GM23338 (cell line): ENCODE measurements around the gene NPM1.

Source experiments
- CREB1 ChIP-seq: fragments of 250-450 bp; sonication (Bioruptor Pico); IDR thresholded peaks from 2 replicates; pipeline ENCODE4 v1.5.0; 2020; ENCODE audit warnings: low read depth, mild to moderate bottlenecking, moderate library complexity
- EZH2 ChIP-seq: fragments of 200-600 bp; sonication (generic); IDR thresholded peaks from one replicate; pipeline ENCODE4 v1.8.0; 2017; ENCODE audit warnings: antibody characterized with exemption, mild to moderate bottlenecking, low read depth; ENCODE audit not compliant: unreplicated experiment
- EZH2phosphoT487 ChIP-seq: fragments of 200-600 bp; sonication (generic); IDR thresholded peaks from one replicate; pipeline ENCODE4 v1.8.1; 2018; ENCODE audit warnings: antibody characterized with exemption; ENCODE audit not compliant: unreplicated experiment
- NANOG ChIP-seq: IDR thresholded peaks from 2 replicates; pipeline ENCODE4 v1.6.1; 2016; ENCODE audit warnings: antibody characterized with exemption, borderline replicate concordance
- POLR2AphosphoS5 ChIP-seq: IDR thresholded peaks from 2 replicates; pipeline ENCODE4 v1.6.1; 2016; ENCODE audit warnings: antibody characterized with exemption, low read depth
- STAT1 ChIP-seq: IDR thresholded peaks from one replicate; pipeline ENCODE4 v1.6.1; 2016; ENCODE audit warnings: antibody characterized with exemption; ENCODE audit not compliant: unreplicated experiment
- ZNF331 ChIP-seq: fragments of 250-450 bp; sonication (Bioruptor Pico); IDR thresholded peaks from 2 replicates; pipeline ENCODE4 v1.5.0; 2020; ENCODE audit warnings: low read depth, mild to moderate bottlenecking, moderate library complexity
- TF ChIP-seq, protein P1 (sequence below), 2 experiments: fragments of 200-600 bp in 1 of 2; sonication (generic) in 1 of 2; conservative IDR thresholded peaks; 2 replicates each; pipeline versions ENCODE4 v1.5.1 to v1.6.1; 2016 to 2017; ENCODE audit warnings: antibody characterized with exemption in 2 of 2, low read depth in 2 of 2, mild to moderate bottlenecking in 2 of 2, moderate library complexity in 1 of 2
- TF ChIP-seq, protein P2 (sequence below): IDR thresholded peaks from one replicate; pipeline ENCODE4 v1.6.1; 2018; ENCODE audit warnings: antibody characterized with exemption; ENCODE audit not compliant: unreplicated experiment
- TF ChIP-seq, protein P3 (sequence below): IDR thresholded peaks from 2 replicates; pipeline ENCODE4 v1.6.1; 2016; ENCODE audit warnings: antibody characterized with exemption
- TF ChIP-seq, protein P4 (sequence below): fragments of 250-450 bp; sonication (Bioruptor Pico); IDR thresholded peaks from 2 replicates; pipeline ENCODE4 v1.5.0; 2020; ENCODE audit warnings: mild to moderate bottlenecking, moderate library complexity

DNA sequence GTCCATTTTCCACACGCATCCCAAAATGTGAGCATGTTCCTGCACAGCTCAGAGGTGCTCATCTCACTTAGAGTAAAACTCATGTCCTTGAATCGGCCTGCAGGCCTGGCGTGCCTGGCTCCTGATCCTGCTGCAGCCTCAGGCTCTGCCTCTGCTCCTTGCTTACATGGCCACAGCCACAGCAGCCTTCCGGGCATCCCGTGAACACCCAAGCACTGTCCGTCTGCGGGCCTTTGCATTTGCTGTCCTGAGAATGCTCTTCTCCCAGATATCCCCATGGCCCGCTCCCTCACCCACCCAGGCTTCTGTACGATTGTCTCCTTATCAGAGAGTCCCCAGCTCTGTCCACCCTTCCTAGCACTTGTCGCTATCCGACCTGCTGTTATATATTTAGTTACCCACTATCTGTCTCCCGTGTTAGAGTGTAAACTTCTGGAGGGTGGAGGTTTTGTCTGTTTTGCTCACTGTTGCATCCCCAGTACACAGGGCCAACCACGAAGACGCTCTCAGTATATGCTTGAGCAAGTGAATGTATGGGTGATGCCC lies 53.7 kb downstream of the NPM1 start:
- TF ChIP-seq, protein P1, sequence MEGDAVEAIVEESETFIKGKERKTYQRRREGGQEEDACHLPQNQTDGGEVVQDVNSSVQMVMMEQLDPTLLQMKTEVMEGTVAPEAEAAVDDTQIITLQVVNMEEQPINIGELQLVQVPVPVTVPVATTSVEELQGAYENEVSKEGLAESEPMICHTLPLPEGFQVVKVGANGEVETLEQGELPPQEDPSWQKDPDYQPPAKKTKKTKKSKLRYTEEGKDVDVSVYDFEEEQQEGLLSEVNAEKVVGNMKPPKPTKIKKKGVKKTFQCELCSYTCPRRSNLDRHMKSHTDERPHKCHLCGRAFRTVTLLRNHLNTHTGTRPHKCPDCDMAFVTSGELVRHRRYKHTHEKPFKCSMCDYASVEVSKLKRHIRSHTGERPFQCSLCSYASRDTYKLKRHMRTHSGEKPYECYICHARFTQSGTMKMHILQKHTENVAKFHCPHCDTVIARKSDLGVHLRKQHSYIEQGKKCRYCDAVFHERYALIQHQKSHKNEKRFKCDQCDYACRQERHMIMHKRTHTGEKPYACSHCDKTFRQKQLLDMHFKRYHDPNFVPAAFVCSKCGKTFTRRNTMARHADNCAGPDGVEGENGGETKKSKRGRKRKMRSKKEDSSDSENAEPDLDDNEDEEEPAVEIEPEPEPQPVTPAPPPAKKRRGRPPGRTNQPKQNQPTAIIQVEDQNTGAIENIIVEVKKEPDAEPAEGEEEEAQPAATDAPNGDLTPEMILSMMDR (conservative IDR thresholded peaks at IDR 0.05; ENCODE audit: low read depth in 2 of 2): no peak
- TF ChIP-seq ZNF331 (CRISPR knock-in tag): no peak
- no peak for TF ChIP-seq POLR2AphosphoS5
- no peak for TF ChIP-seq EZH2
- TF ChIP-seq CREB1: no peak
- no peak for TF ChIP-seq EZH2phosphoT487
- TF ChIP-seq, protein P2, sequence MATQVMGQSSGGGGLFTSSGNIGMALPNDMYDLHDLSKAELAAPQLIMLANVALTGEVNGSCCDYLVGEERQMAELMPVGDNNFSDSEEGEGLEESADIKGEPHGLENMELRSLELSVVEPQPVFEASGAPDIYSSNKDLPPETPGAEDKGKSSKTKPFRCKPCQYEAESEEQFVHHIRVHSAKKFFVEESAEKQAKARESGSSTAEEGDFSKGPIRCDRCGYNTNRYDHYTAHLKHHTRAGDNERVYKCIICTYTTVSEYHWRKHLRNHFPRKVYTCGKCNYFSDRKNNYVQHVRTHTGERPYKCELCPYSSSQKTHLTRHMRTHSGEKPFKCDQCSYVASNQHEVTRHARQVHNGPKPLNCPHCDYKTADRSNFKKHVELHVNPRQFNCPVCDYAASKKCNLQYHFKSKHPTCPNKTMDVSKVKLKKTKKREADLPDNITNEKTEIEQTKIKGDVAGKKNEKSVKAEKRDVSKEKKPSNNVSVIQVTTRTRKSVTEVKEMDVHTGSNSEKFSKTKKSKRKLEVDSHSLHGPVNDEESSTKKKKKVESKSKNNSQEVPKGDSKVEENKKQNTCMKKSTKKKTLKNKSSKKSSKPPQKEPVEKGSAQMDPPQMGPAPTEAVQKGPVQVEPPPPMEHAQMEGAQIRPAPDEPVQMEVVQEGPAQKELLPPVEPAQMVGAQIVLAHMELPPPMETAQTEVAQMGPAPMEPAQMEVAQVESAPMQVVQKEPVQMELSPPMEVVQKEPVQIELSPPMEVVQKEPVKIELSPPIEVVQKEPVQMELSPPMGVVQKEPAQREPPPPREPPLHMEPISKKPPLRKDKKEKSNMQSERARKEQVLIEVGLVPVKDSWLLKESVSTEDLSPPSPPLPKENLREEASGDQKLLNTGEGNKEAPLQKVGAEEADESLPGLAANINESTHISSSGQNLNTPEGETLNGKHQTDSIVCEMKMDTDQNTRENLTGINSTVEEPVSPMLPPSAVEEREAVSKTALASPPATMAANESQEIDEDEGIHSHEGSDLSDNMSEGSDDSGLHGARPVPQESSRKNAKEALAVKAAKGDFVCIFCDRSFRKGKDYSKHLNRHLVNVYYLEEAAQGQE: no peak
- TF ChIP-seq, protein P3, sequence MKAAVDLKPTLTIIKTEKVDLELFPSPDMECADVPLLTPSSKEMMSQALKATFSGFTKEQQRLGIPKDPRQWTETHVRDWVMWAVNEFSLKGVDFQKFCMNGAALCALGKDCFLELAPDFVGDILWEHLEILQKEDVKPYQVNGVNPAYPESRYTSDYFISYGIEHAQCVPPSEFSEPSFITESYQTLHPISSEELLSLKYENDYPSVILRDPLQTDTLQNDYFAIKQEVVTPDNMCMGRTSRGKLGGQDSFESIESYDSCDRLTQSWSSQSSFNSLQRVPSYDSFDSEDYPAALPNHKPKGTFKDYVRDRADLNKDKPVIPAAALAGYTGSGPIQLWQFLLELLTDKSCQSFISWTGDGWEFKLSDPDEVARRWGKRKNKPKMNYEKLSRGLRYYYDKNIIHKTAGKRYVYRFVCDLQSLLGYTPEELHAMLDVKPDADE: no peak
- TF ChIP-seq STAT1: no peak
- TF ChIP-seq, protein P4, sequence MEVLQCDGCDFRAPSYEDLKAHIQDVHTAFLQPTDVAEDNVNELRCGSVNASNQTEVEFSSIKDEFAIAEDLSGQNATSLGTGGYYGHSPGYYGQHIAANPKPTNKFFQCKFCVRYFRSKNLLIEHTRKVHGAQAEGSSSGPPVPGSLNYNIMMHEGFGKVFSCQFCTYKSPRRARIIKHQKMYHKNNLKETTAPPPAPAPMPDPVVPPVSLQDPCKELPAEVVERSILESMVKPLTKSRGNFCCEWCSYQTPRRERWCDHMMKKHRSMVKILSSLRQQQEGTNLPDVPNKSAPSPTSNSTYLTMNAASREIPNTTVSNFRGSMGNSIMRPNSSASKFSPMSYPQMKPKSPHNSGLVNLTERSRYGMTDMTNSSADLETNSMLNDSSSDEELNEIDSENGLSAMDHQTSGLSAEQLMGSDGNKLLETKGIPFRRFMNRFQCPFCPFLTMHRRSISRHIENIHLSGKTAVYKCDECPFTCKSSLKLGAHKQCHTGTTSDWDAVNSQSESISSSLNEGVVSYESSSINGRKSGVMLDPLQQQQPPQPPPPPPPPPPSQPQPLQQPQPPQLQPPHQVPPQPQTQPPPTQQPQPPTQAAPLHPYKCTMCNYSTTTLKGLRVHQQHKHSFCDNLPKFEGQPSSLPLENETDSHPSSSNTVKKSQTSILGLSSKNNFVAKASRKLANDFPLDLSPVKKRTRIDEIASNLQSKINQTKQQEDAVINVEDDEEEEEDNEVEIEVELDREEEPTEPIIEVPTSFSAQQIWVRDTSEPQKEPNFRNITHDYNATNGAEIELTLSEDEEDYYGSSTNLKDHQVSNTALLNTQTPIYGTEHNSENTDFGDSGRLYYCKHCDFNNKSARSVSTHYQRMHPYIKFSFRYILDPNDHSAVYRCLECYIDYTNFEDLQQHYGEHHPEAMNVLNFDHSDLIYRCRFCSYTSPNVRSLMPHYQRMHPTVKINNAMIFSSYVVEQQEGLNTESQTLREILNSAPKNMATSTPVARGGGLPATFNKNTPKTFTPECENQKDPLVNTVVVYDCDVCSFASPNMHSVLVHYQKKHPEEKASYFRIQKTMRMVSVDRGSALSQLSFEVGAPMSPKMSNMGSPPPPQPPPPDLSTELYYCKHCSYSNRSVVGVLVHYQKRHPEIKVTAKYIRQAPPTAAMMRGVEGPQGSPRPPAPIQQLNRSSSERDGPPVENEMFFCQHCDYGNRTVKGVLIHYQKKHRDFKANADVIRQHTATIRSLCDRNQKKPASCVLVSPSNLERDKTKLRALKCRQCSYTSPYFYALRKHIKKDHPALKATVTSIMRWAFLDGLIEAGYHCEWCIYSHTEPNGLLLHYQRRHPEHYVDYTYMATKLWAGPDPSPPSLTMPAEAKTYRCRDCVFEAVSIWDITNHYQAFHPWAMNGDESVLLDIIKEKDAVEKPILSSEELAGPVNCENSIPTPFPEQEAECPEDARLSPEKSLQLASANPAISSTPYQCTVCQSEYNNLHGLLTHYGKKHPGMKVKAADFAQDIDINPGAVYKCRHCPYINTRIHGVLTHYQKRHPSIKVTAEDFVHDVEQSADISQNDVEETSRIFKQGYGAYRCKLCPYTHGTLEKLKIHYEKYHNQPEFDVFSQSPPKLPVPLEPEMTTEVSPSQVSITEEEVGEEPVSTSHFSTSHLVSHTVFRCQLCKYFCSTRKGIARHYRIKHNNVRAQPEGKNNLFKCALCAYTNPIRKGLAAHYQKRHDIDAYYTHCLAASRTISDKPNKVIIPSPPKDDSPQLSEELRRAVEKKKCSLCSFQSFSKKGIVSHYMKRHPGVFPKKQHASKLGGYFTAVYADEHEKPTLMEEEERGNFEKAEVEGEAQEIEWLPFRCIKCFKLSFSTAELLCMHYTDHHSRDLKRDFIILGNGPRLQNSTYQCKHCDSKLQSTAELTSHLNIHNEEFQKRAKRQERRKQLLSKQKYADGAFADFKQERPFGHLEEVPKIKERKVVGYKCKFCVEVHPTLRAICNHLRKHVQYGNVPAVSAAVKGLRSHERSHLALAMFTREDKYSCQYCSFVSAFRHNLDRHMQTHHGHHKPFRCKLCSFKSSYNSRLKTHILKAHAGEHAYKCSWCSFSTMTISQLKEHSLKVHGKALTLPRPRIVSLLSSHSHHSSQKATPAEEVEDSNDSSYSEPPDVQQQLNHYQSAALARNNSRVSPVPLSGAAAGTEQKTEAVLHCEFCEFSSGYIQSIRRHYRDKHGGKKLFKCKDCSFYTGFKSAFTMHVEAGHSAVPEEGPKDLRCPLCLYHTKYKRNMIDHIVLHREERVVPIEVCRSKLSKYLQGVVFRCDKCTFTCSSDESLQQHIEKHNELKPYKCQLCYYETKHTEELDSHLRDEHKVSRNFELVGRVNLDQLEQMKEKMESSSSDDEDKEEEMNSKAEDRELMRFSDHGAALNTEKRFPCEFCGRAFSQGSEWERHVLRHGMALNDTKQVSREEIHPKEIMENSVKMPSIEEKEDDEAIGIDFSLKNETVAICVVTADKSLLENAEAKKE (CRISPR knock-in tag): no peak
- no peak for TF ChIP-seq NANOG
